HEK293 (cell line): ENCODE results near the gene RAET1E.

Experiments
- CTCF ChIA-PET: fragments of 350-600 bp; formaldehyde crosslinking; extraction: SDS; loops from one replicate; lab custom pipeline; 2021; ENCODE audit warnings: antibody characterized with exemption; lab: Yijun Ruan, JAX
- POLR2A ChIA-PET: fragments of 300-600 bp; formaldehyde crosslinking; extraction: SDS; loops from one replicate; lab custom pipeline; 2020; ENCODE audit warnings: antibody characterized with exemption, inconsistent platforms; lab: Yijun Ruan, JAX
- H3K27ac ChIP-seq: fragments of 200-500 bp; sonication (Bioruptor generic); 2 replicates; pipeline ENCODE4 v1.5.1; 2014; ENCODE audit warnings: low read depth, low read length, control low read depth, inconsistent platforms; ENCODE audit errors: extremely low read depth
- H3K36me3 ChIP-seq, 2 experiments: fragments of 200-500 bp in 1 of 2; sonication (Bioruptor generic) in 1 of 2; 1 replicate in 1 of 2; 2 replicates in 1 of 2; pipeline ENCODE4 v1.5.1; 2014 to 2017; ENCODE audit warnings: inconsistent platforms in 2 of 2, low read length in 2 of 2; ENCODE audit not compliant: control insufficient read depth in 2 of 2, insufficient read depth in 1 of 2
- H3K4me1 ChIP-seq: fragments of 200-500 bp; sonication (Bioruptor generic); 2 replicates; pipeline ENCODE4 v1.5.1; 2014; ENCODE audit warnings: mild to moderate bottlenecking, low read length, inconsistent platforms; ENCODE audit not compliant: control insufficient read depth, insufficient read depth
- H3K4me3 ChIP-seq: 2 replicates; pipeline ENCODE4 v1.5.1; 2011; ENCODE audit warnings: low read depth, mild to moderate bottlenecking, control low read depth, low read length, moderate library complexity
- H3K9me3 ChIP-seq: fragments of 200-500 bp; sonication (Bioruptor generic); 2 replicates; pipeline ENCODE4 v1.5.1; 2014; ENCODE audit warnings: low read depth, low read length, inconsistent platforms; ENCODE audit not compliant: control insufficient read depth, insufficient read depth
- GLIS1 ChIP-seq: fragments of 450-650 bp; formaldehyde crosslinking; IDR thresholded peaks from 2 replicates; pipeline ENCODE4 v1.5.1; 2016; ENCODE audit warnings: missing biosample characterization, missing genetic modification characterization
- MYNN ChIP-seq: fragments of 450-650 bp; formaldehyde crosslinking; IDR thresholded peaks from 2 replicates; pipeline ENCODE4 v1.5.1; 2016; ENCODE audit warnings: missing biosample characterization, missing genetic modification characterization, borderline replicate concordance
- WT1 ChIP-seq: fragments of 450-650 bp; formaldehyde crosslinking; IDR thresholded peaks from 2 replicates; pipeline ENCODE4 v1.5.1; 2016; ENCODE audit warnings: missing biosample characterization, missing genetic modification characterization
- ZBTB7A ChIP-seq: fragments of 450-650 bp; formaldehyde crosslinking; IDR thresholded peaks from 2 replicates; pipeline ENCODE4 v1.5.1; 2016; ENCODE audit warnings: low read depth, missing biosample characterization, missing genetic modification characterization
- ZFP69B ChIP-seq: fragments of 450-650 bp; formaldehyde crosslinking; IDR thresholded peaks from 2 replicates; pipeline ENCODE4 v1.5.1; 2016; ENCODE audit warnings: missing biosample characterization, missing genetic modification characterization
- ZIC2 ChIP-seq: fragments of 450-650 bp; formaldehyde crosslinking; IDR thresholded peaks from 2 replicates; pipeline ENCODE4 v1.5.1; 2016; ENCODE audit warnings: missing biosample characterization, missing genetic modification characterization
- ZNF10 ChIP-seq: fragments of 450-650 bp; formaldehyde crosslinking; IDR thresholded peaks from 2 replicates; pipeline ENCODE4 v1.5.1; 2017; ENCODE audit warnings: missing biosample characterization, missing genetic modification characterization
- ZNF132 ChIP-seq: fragments of 450-650 bp; formaldehyde crosslinking; IDR thresholded peaks from 2 replicates; pipeline ENCODE4 v1.5.1; 2017; ENCODE audit warnings: missing biosample characterization, missing genetic modification characterization, borderline replicate concordance
- ZNF175 ChIP-seq: fragments of 450-650 bp; formaldehyde crosslinking; IDR thresholded peaks from 2 replicates; pipeline ENCODE4 v1.5.1; 2016; ENCODE audit warnings: missing biosample characterization, missing genetic modification characterization
- ZNF221 ChIP-seq: fragments of 450-650 bp; formaldehyde crosslinking; IDR thresholded peaks from 2 replicates; pipeline ENCODE4 v1.5.1; 2017; ENCODE audit warnings: missing biosample characterization, missing genetic modification characterization, borderline replicate concordance
- ZNF423 ChIP-seq: fragments of 450-650 bp; formaldehyde crosslinking; IDR thresholded peaks from 2 replicates; pipeline ENCODE4 v1.5.1; 2016; ENCODE audit warnings: missing biosample characterization, missing genetic modification characterization
- ZNF585B ChIP-seq: fragments of 450-650 bp; formaldehyde crosslinking; IDR thresholded peaks from 2 replicates; pipeline ENCODE4 v1.5.1; 2016; ENCODE audit warnings: missing biosample characterization, missing genetic modification characterization
- ZNF843 ChIP-seq: fragments of 450-650 bp; formaldehyde crosslinking; IDR thresholded peaks from 2 replicates; pipeline ENCODE4 v1.5.1; 2016; ENCODE audit warnings: missing biosample characterization, missing genetic modification characterization
- ZXDB ChIP-seq: fragments of 450-650 bp; formaldehyde crosslinking; IDR thresholded peaks from 2 replicates; pipeline ENCODE4 v1.5.1; 2016; ENCODE audit warnings: missing biosample characterization, missing genetic modification characterization
- TF ChIP-seq, protein P1 (sequence below): fragments of 450-650 bp; formaldehyde crosslinking; IDR thresholded peaks from 2 replicates; pipeline ENCODE4; 2016; ENCODE audit warnings: missing biosample characterization, missing genetic modification characterization
- TF ChIP-seq, protein P2 (sequence below): fragments of 450-650 bp; IDR thresholded peaks from 2 replicates; pipeline ENCODE4 v1.5.1; 2018; ENCODE audit warnings: missing biosample characterization, mild to moderate bottlenecking, missing genetic modification characterization
- TF ChIP-seq, protein P3 (sequence below): IDR thresholded peaks from 2 replicates; pipeline ENCODE4 v1.6.1; 2011; ENCODE audit warnings: mild to moderate bottlenecking, low read depth, low read length, borderline replicate concordance
- TF ChIP-seq, protein P4 (sequence below): fragments of 450-650 bp; formaldehyde crosslinking; IDR thresholded peaks from 2 replicates; pipeline ENCODE4 v1.5.1; 2016; ENCODE audit warnings: missing biosample characterization, missing genetic modification characterization

The RAET1E gene

DNA sequence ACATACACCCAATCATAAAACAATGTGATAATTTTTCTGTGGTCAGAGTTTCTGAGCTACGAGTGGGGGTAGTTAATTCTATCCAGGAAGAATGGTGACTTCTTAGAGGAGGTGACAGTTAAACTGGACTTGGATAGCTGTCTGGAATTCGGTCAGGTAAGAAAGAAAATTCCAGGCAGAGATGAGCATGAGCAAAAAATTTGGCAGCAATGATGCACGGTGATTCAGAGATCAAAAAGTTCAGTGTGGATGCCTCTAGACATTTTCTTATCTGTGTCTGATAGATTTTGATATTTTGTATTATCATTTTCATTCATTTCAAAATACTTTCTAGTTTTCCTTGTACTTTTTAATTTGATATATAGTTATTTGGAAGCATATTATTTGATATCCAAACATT is 12.0 kb downstream of the RAET1E start:
- Histone ChIP-seq H3K4me1 (no peaks in the 10 kb centered on the region), H3K9me3 (no peaks in the 10 kb centered on the region), H3K4me3 (no peak overlapping the region), H3K27ac (no peak overlapping the region), H3K36me3 (no peaks in the 10 kb centered on the region)
- ChIA-PET CTCF (interaction anchor here (0.7 to 1.3 kb wide), 3 partner anchors 8 to 64 kb away, joined by 3 to 5 read pairs (median 4); no protein-coding TSS in a partner anchor), POLR2A (no interaction called here)
- TF ChIP-seq ZBTB7A (no peak), ZNF221 (tag by site-specific recombination) (no peak)

DNA sequence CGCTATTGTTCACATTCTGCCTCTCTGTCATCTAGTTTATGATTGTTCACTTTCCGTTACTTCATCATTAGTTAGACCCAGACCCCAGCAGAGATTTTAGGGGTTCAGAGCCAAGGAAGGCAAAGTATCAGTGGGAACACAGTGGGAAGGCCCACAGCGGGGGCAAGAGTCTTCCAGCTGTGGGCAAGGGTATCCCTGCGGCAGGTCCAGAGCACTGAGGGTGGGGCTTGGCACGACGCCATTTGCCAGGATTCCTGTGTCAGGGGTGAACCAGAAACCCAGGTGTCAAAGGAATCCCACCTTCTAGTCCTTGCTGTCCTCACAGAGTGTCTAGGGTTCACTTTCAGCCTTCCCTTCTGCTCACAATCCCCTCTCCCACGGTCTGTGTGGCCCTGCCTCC is 13.3 kb downstream of the RAET1E start:
- no peaks in the 10 kb centered on the region for H3K9me3 ChIP-seq
- CTCF ChIA-PET = interaction anchor here (0.7 kb wide), 1 partner anchor 186 kb away, joined by 5 read pairs; no protein-coding TSS in a partner anchor
- no peaks in the 10 kb centered on the region for H3K4me1 ChIP-seq
- H3K27ac ChIP-seq = no peak overlapping the region
- POLR2A ChIA-PET = no interaction called here
- H3K36me3 ChIP-seq = no peaks in the 10 kb centered on the region
- TF ChIP-seq ZIC2 (tag by site-specific recombination) (peak; percentile 59; the same call in 1 of the 2 replicates), ZNF585B (tag by site-specific recombination) (no peak)
- no peak overlapping the region for H3K4me3 ChIP-seq

DNA sequence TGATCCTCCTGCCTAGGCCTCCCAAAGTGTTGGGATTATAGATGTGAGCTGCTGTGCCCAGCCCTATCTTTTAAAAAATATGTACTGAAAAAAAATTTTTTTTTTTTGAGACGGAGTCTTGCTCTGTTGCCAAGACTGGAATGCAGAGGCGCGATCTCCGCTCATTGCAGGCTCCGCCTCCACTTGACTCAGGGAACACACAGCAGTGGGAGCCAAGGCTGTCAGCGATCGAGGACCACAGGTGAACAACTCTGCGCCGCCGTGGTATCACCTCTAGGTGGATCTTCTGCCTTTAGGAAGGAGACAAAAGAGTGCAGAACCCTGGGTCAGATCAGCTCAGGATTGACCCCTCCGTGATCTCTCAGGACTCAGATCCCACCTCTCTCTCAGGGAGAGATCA is 13.7 kb downstream of the RAET1E start:
- no peaks in the 10 kb centered on the region for H3K4me1 ChIP-seq
- no peak overlapping the region for H3K27ac ChIP-seq
- H3K9me3 ChIP-seq = no peaks in the 10 kb centered on the region
- ChIA-PET POLR2A (no interaction called here), CTCF (interaction anchor here (0.5 to 1.0 kb wide), 3 partner anchors 36 to 186 kb away, joined by 3 to 5 read pairs (median 4); no protein-coding TSS in a partner anchor)
- TF ChIP-seq ZNF10 (tag by site-specific recombination) (no peak), WT1 (no peak), ZNF132 (tag by site-specific recombination) (no peak), ZNF423 (tag by site-specific recombination) (no peak), ZIC2 (tag by site-specific recombination) (no peak), ZFP69B (tag by site-specific recombination) (no peak), MYNN (tag by site-specific recombination) (no peak), ZNF843 (tag by site-specific recombination) (no peak), GLIS1 (tag by site-specific recombination) (no peak), ZXDB (tag by site-specific recombination) (no peak), ZNF175 (tag by site-specific recombination) (no peak)
- TF ChIP-seq, protein P1, sequence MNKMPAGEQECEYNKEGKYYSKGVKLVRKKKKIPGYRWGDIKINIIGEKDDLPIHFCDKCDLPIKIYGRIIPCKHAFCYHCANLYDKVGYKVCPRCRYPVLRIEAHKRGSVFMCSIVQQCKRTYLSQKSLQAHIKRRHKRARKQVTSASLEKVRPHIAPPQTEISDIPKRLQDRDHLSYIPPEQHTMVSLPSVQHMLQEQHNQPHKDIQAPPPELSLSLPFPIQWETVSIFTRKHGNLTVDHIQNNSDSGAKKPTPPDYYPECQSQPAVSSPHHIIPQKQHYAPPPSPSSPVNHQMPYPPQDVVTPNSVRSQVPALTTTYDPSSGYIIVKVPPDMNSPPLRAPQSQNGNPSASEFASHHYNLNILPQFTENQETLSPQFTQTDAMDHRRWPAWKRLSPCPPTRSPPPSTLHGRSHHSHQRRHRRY = no peak
- TF ChIP-seq, protein P2, sequence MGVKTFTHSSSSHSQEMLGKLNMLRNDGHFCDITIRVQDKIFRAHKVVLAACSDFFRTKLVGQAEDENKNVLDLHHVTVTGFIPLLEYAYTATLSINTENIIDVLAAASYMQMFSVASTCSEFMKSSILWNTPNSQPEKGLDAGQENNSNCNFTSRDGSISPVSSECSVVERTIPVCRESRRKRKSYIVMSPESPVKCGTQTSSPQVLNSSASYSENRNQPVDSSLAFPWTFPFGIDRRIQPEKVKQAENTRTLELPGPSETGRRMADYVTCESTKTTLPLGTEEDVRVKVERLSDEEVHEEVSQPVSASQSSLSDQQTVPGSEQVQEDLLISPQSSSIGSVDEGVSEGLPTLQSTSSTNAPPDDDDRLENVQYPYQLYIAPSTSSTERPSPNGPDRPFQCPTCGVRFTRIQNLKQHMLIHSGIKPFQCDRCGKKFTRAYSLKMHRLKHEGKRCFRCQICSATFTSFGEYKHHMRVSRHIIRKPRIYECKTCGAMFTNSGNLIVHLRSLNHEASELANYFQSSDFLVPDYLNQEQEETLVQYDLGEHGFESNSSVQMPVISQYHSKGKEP (tag by site-specific recombination) = no peak
- TF ChIP-seq, protein P3, sequence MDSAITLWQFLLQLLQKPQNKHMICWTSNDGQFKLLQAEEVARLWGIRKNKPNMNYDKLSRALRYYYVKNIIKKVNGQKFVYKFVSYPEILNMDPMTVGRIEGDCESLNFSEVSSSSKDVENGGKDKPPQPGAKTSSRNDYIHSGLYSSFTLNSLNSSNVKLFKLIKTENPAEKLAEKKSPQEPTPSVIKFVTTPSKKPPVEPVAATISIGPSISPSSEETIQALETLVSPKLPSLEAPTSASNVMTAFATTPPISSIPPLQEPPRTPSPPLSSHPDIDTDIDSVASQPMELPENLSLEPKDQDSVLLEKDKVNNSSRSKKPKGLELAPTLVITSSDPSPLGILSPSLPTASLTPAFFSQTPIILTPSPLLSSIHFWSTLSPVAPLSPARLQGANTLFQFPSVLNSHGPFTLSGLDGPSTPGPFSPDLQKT = no peak
- TF ChIP-seq, protein P4, sequence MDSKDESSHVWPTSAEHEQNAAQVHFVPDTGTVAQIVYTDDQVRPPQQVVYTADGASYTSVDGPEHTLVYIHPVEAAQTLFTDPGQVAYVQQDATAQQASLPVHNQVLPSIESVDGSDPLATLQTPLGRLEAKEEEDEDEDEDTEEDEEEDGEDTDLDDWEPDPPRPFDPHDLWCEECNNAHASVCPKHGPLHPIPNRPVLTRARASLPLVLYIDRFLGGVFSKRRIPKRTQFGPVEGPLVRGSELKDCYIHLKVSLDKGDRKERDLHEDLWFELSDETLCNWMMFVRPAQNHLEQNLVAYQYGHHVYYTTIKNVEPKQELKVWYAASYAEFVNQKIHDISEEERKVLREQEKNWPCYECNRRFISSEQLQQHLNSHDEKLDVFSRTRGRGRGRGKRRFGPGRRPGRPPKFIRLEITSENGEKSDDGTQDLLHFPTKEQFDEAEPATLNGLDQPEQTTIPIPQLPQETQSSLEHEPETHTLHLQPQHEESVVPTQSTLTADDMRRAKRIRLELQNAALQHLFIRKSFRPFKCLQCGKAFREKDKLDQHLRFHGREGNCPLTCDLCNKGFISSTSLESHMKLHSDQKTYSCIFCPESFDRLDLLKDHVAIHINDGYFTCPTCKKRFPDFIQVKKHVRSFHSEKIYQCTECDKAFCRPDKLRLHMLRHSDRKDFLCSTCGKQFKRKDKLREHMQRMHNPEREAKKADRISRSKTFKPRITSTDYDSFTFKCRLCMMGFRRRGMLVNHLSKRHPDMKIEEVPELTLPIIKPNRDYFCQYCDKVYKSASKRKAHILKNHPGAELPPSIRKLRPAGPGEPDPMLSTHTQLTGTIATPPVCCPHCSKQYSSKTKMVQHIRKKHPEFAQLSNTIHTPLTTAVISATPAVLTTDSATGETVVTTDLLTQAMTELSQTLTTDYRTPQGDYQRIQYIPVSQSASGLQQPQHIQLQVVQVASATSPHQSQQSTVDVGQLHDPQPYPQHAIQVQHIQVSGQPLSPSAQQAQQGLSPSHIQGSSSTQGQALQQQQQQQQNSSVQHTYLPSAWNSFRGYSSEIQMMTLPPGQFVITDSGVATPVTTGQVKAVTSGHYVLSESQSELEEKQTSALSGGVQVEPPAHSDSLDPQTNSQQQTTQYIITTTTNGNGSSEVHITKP (tag by site-specific recombination) = no peak
- H3K36me3 ChIP-seq = no peaks in the 10 kb centered on the region
- H3K4me3 ChIP-seq = no peak overlapping the region
